ENCODE measurements around the gene PDZK1IP1.

DNA sequence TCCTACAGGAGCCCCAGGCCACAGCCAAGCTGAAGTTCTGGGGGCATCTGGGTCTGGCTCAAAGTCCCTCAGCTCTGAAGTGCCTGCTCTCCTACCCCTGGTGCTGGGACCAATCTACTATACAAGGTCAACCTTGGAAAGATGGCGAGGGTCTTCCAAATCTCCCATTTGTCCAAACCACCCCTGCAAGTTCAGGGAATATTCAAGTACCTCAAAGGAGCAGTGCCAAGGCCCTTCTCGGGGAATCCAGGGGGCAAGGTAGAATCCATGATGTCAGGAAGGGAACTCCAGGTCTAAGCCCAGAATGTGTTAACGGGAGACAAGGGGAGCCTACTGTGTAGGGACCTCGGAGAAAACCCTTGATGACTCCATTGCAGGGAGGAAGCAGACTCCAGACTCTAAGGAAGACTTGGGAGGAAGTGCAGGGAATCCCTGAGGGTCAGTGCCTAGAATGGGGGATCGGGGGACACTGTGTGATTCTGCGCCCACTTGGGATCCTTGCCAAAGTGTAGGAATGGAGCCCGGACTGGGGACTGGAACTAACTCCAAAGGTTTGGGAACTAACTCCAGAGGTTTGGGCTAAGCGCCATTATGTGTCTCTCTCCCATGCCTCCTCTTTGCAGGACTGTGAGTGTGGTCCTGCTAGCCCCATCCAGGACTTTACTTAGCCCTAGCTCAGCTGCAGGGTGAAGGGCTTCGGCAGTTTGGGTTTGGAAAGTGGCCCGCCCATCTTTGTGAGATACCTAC, 33.5 kb upstream of the PDZK1IP1 start:
- TF ChIP-seq POLR2AphosphoS5 (IDR thresholded peaks at IDR 0.05): no peak
- TF ChIP-seq, protein P1, sequence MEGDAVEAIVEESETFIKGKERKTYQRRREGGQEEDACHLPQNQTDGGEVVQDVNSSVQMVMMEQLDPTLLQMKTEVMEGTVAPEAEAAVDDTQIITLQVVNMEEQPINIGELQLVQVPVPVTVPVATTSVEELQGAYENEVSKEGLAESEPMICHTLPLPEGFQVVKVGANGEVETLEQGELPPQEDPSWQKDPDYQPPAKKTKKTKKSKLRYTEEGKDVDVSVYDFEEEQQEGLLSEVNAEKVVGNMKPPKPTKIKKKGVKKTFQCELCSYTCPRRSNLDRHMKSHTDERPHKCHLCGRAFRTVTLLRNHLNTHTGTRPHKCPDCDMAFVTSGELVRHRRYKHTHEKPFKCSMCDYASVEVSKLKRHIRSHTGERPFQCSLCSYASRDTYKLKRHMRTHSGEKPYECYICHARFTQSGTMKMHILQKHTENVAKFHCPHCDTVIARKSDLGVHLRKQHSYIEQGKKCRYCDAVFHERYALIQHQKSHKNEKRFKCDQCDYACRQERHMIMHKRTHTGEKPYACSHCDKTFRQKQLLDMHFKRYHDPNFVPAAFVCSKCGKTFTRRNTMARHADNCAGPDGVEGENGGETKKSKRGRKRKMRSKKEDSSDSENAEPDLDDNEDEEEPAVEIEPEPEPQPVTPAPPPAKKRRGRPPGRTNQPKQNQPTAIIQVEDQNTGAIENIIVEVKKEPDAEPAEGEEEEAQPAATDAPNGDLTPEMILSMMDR (IDR thresholded peaks at IDR 0.05): no peak

Measured in gastroesophageal sphincter (tissue), 3 donors.